HEK293 (cell line): Measurements from ENCODE around the gene ANKRD11.
A peak's percentile ranks its signal among the peaks of the same experiment; 100 is the strongest.

Experiments
- CTCF ChIA-PET: fragments of 350-600 bp; formaldehyde crosslinking; extraction: SDS; loops from one replicate; lab custom pipeline; 2021; ENCODE audit warnings: antibody characterized with exemption; lab: Yijun Ruan, JAX
- POLR2A ChIA-PET: fragments of 300-600 bp; formaldehyde crosslinking; extraction: SDS; loops from one replicate; lab custom pipeline; 2020; ENCODE audit warnings: antibody characterized with exemption, inconsistent platforms; lab: Yijun Ruan, JAX
- H3K27ac ChIP-seq: fragments of 200-500 bp; sonication (Bioruptor generic); 2 replicates; pipeline ENCODE4 v1.5.1; 2014; ENCODE audit warnings: low read depth, low read length, control low read depth, inconsistent platforms; ENCODE audit errors: extremely low read depth
- H3K36me3 ChIP-seq, 2 experiments: fragments of 200-500 bp in 1 of 2; sonication (Bioruptor generic) in 1 of 2; 1 replicate in 1 of 2; 2 replicates in 1 of 2; pipeline ENCODE4 v1.5.1; 2014 to 2017; ENCODE audit warnings: inconsistent platforms in 2 of 2, low read length in 2 of 2; ENCODE audit not compliant: control insufficient read depth in 2 of 2, insufficient read depth in 1 of 2
- H3K4me1 ChIP-seq: fragments of 200-500 bp; sonication (Bioruptor generic); 2 replicates; pipeline ENCODE4 v1.5.1; 2014; ENCODE audit warnings: mild to moderate bottlenecking, low read length, inconsistent platforms; ENCODE audit not compliant: control insufficient read depth, insufficient read depth
- H3K4me3 ChIP-seq: 2 replicates; pipeline ENCODE4 v1.5.1; 2011; ENCODE audit warnings: low read depth, mild to moderate bottlenecking, control low read depth, low read length, moderate library complexity
- H3K9me3 ChIP-seq: fragments of 200-500 bp; sonication (Bioruptor generic); 2 replicates; pipeline ENCODE4 v1.5.1; 2014; ENCODE audit warnings: low read depth, low read length, inconsistent platforms; ENCODE audit not compliant: control insufficient read depth, insufficient read depth
- GLIS1 ChIP-seq: fragments of 450-650 bp; formaldehyde crosslinking; IDR thresholded peaks from 2 replicates; pipeline ENCODE4 v1.5.1; 2016; ENCODE audit warnings: missing biosample characterization, missing genetic modification characterization
- GLIS2 ChIP-seq: fragments of 450-650 bp; formaldehyde crosslinking; IDR thresholded peaks from 2 replicates; pipeline ENCODE4 v1.5.1; 2016; ENCODE audit warnings: missing biosample characterization, missing genetic modification characterization
- KLF1 ChIP-seq: fragments of 450-650 bp; formaldehyde crosslinking; IDR thresholded peaks from 2 replicates; pipeline ENCODE4 v1.5.1; 2016; ENCODE audit warnings: missing biosample characterization, missing genetic modification characterization
- PRDM1 ChIP-seq: fragments of 450-650 bp; formaldehyde crosslinking; IDR thresholded peaks from 2 replicates; pipeline ENCODE4; 2016; ENCODE audit warnings: missing biosample characterization, missing genetic modification characterization
- TRIM28 ChIP-seq: IDR thresholded peaks from 2 replicates; pipeline ENCODE4 v1.6.1; 2011; ENCODE audit warnings: low read length, control low read depth, borderline replicate concordance
- ZBTB26 ChIP-seq: fragments of 450-650 bp; formaldehyde crosslinking; optimal IDR thresholded peaks from 2 replicates; pipeline ENCODE3; 2016; ENCODE audit warnings: missing biosample characterization, mild to moderate bottlenecking, missing genetic modification characterization
- ZBTB6 ChIP-seq: fragments of 450-650 bp; formaldehyde crosslinking; IDR thresholded peaks from 2 replicates; pipeline ENCODE4 v1.5.1; 2017; ENCODE audit warnings: missing biosample characterization, missing genetic modification characterization
- ZFP69B ChIP-seq: fragments of 450-650 bp; formaldehyde crosslinking; IDR thresholded peaks from 2 replicates; pipeline ENCODE4 v1.5.1; 2016; ENCODE audit warnings: missing biosample characterization, missing genetic modification characterization
- ZIC2 ChIP-seq: fragments of 450-650 bp; formaldehyde crosslinking; IDR thresholded peaks from 2 replicates; pipeline ENCODE4 v1.5.1; 2016; ENCODE audit warnings: missing biosample characterization, missing genetic modification characterization
- ZNF112 ChIP-seq: fragments of 450-650 bp; formaldehyde crosslinking; IDR thresholded peaks from 2 replicates; pipeline ENCODE4 v1.5.0; 2017; ENCODE audit warnings: missing biosample characterization, missing genetic modification characterization
- ZNF155 ChIP-seq: fragments of 450-650 bp; formaldehyde crosslinking; IDR thresholded peaks from 2 replicates; pipeline ENCODE4 v1.5.1; 2016; ENCODE audit warnings: missing biosample characterization, missing genetic modification characterization
- ZNF23 ChIP-seq: fragments of 450-650 bp; formaldehyde crosslinking; IDR thresholded peaks from 2 replicates; pipeline ENCODE4 v1.5.1; 2016; ENCODE audit warnings: missing biosample characterization, missing genetic modification characterization, borderline replicate concordance
- ZNF324 ChIP-seq: fragments of 450-650 bp; formaldehyde crosslinking; IDR thresholded peaks from 2 replicates; pipeline ENCODE4 v1.5.1; 2016; ENCODE audit warnings: missing biosample characterization, missing genetic modification characterization
- ZNF366 ChIP-seq: fragments of 450-650 bp; formaldehyde crosslinking; conservative IDR thresholded peaks from 2 replicates; pipeline ENCODE4 v1.5.1; 2016; ENCODE audit warnings: missing biosample characterization, missing genetic modification characterization
- ZNF423 ChIP-seq: fragments of 450-650 bp; formaldehyde crosslinking; IDR thresholded peaks from 2 replicates; pipeline ENCODE4 v1.5.1; 2016; ENCODE audit warnings: missing biosample characterization, missing genetic modification characterization
- ZNF548 ChIP-seq: fragments of 450-650 bp; formaldehyde crosslinking; IDR thresholded peaks from 2 replicates; pipeline ENCODE4 v1.5.1; 2016; ENCODE audit warnings: missing biosample characterization, missing genetic modification characterization
- ZNF624 ChIP-seq: fragments of 450-650 bp; formaldehyde crosslinking; IDR thresholded peaks from 2 replicates; pipeline ENCODE4 v1.5.1; 2017; ENCODE audit warnings: missing biosample characterization, missing genetic modification characterization
- ZNF660 ChIP-seq: fragments of 450-650 bp; IDR thresholded peaks from 2 replicates; pipeline ENCODE4 v1.5.1; 2018; ENCODE audit warnings: missing biosample characterization, mild to moderate bottlenecking, missing genetic modification characterization
- ZNF677 ChIP-seq: fragments of 450-650 bp; IDR thresholded peaks from 2 replicates; pipeline ENCODE4 v1.5.0; 2018; ENCODE audit warnings: missing biosample characterization, mild to moderate bottlenecking, missing genetic modification characterization, moderate library complexity
- ZNF692 ChIP-seq: fragments of 450-650 bp; formaldehyde crosslinking; IDR thresholded peaks from 2 replicates; pipeline ENCODE4 v1.5.1; 2016; ENCODE audit warnings: missing biosample characterization, missing genetic modification characterization
- ZSCAN16 ChIP-seq: fragments of 450-650 bp; formaldehyde crosslinking; IDR thresholded peaks from 2 replicates; pipeline ENCODE4 v1.5.1; 2016; ENCODE audit warnings: missing biosample characterization, missing genetic modification characterization

ANKRD11 gene

GRCh38 chr16:89332902-89333245 is 157.5 kb downstream of the ANKRD11 start:
- Histone ChIP-seq H3K9me3 (no peaks in the 10 kb centered on the region), H3K4me1 (peaks cover 10% of the 10 kb centered on the region), H3K36me3 (no peaks in the 10 kb centered on the region), H3K27ac (no peak overlapping the region), H3K4me3 (no peak overlapping the region)
- CTCF ChIA-PET, result interaction anchor here (0.7 kb wide), 1 partner anchor 10 kb away, joined by 3 read pairs; no protein-coding TSS in a partner anchor
- peak; percentile 56 for TF ChIP-seq GLIS1 (tag by site-specific recombination)
- TF ChIP-seq ZIC2 (tag by site-specific recombination), result 0 out of 2 replicates have a peak, but pooled peaks have one; percentile 40
- TF ChIP-seq ZNF324 (tag by site-specific recombination), result no peak
- POLR2A ChIA-PET, result no interaction called here

- Histone ChIP-seq H3K36me3 (no peaks in the 10 kb centered on the region), H3K4me3 (no peak overlapping the region), H3K4me1 (peaks cover 10% of the 10 kb centered on the region), H3K9me3 (no peaks in the 10 kb centered on the region), H3K27ac (no peak overlapping the region)
- POLR2A ChIA-PET, result no interaction called here
- TF ChIP-seq ZBTB6 (no peak), ZNF677 (tag by site-specific recombination) (no peak), PRDM1 (tag by site-specific recombination) (0 out of 2 replicates have a peak, but pooled peaks have one; percentile 10)
- CTCF ChIA-PET, result interaction anchor here (0.7 kb wide), 1 partner anchor 39 kb away, joined by 3 read pairs; no protein-coding TSS in a partner anchor
These were observed 158.0 kb downstream of the ANKRD11 start for GRCh38 chr16:89332243-89332901.

- Histone ChIP-seq H3K4me3 (no peak overlapping the region), H3K36me3 (no peaks in the 10 kb centered on the region), H3K4me1 (peaks cover 10% of the 10 kb centered on the region), H3K9me3 (no peaks in the 10 kb centered on the region), H3K27ac (no peak overlapping the region)
- ChIA-PET CTCF (interaction anchor here (0.7 kb wide), 1 partner anchor 38 kb away, joined by 3 read pairs; no protein-coding TSS in a partner anchor), POLR2A (no interaction called here)
- no peak for TF ChIP-seq ZNF23 (tag by site-specific recombination)
- peak; percentile 54; the same call in 1 of the 2 replicates for TF ChIP-seq ZFP69B
- peak; percentile 90 for TF ChIP-seq ZNF692 (tag by site-specific recombination)
- no peak for TF ChIP-seq KLF1 (tag by site-specific recombination)
These were observed 158.8 kb downstream of the ANKRD11 start for GRCh38 chr16:89331371-89332109.

GRCh38 chr16:89330177-89330856 is 160.0 kb downstream of the ANKRD11 start:
- ChIA-PET POLR2A (no interaction called here), CTCF (interaction anchor here (0.5 kb wide), 1 partner anchor 394 kb away, joined by 3 read pairs; no protein-coding TSS in a partner anchor)
- Histone ChIP-seq H3K4me1 (peaks cover 10% of the 10 kb centered on the region), H3K4me3 (peak overlapping the region; percentile 12), H3K36me3 (no peaks in the 10 kb centered on the region), H3K9me3 (no peaks in the 10 kb centered on the region), H3K27ac (no peak overlapping the region)
- TF ChIP-seq ZNF660, result no peak
- TF ChIP-seq ZNF423, result peak; percentile 63
- no peak for TF ChIP-seq ZNF155 (tag by site-specific recombination)
- TF ChIP-seq ZNF548 (tag by site-specific recombination), result no peak
- TF ChIP-seq ZNF624 (tag by site-specific recombination), result no peak
- TF ChIP-seq GLIS2, result peak; percentile 55
- TF ChIP-seq ZNF112 (tag by site-specific recombination), result no peak
- no peak for TF ChIP-seq TRIM28
- TF ChIP-seq ZSCAN16, result no peak
- no peak for TF ChIP-seq ZBTB26
- TF ChIP-seq ZNF366 (tag by site-specific recombination), result no peak
